ENCODE results near the gene SCPEP1. TPM values are rescaled to one million over a fixed set of nuclear protein-coding genes. Genes with fewer than 3 reads are reported as not detected.

The SCPEP1 gene
- total RNA-seq, 4 donors from 2014 or later = 48.7 to 150 (median 64.7) TPM

DNA sequence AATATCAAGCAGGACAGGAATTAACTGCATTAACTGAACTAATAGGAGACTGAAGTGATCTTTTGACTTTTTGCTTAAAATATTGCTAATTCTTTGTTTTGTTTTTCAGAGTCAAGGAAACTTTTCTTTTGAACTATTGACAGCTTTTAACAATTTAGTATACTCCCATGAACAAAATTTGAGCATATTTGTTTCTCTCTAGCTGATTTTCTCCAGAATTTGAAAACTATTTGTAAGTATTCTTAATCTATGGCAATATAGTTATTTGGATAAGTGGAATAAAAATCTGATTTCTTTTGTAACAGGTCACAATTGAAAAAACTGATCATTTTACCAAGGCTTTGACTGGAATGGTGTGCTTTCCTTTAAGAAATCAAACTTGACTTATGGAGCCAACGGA lies 7.0 kb upstream of the SCPEP1 start:
- H3K9me3 ChIP-seq = no peaks in the 10 kb centered on the region
- H3K4me3 ChIP-seq = no peak overlapping the region

DNA sequence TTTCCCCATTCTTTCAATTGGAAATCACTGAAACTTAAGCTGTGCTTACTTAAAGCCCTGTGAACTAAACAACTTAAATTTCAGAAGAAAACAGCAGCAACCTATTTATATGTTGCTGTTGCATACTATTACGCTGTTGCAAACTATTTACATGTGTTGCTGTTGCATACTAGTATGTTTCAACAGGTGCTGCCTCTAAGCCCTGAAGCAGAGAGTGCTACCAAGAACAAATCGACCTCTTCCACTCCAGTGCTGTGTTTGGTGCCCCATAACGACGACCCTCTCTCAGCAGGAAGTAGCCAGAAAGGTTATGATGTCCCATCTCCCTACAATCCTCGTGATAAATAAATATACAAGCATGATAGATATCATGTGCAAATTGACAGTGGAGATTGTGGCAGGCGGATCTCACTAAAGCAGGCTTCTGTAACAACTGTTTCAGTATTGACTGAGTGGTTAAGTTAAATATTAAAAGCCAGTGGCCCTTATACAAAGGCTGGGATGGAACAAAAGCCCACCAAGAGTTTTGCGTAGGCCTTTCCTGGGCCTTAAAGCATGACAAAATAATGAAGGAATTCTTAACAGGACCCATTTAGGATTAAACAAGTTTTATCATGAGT lies 5.7 kb upstream of the SCPEP1 start:
- no peak for DNase-seq
- Histone ChIP-seq H3K9me3 (no peaks in the 10 kb centered on the region), H3K27ac (no peak overlapping the region), H3K36me3 (no peaks in the 10 kb centered on the region), H3K4me1 (no peaks in the 10 kb centered on the region), H3K4me3 (no peak overlapping the region), H3K27me3 (no peaks in the 10 kb centered on the region)
- TF ChIP-seq, protein P1, sequence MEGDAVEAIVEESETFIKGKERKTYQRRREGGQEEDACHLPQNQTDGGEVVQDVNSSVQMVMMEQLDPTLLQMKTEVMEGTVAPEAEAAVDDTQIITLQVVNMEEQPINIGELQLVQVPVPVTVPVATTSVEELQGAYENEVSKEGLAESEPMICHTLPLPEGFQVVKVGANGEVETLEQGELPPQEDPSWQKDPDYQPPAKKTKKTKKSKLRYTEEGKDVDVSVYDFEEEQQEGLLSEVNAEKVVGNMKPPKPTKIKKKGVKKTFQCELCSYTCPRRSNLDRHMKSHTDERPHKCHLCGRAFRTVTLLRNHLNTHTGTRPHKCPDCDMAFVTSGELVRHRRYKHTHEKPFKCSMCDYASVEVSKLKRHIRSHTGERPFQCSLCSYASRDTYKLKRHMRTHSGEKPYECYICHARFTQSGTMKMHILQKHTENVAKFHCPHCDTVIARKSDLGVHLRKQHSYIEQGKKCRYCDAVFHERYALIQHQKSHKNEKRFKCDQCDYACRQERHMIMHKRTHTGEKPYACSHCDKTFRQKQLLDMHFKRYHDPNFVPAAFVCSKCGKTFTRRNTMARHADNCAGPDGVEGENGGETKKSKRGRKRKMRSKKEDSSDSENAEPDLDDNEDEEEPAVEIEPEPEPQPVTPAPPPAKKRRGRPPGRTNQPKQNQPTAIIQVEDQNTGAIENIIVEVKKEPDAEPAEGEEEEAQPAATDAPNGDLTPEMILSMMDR (IDR thresholded peaks at IDR 0.05) = no peak
- TF ChIP-seq POLR2A (IDR thresholded peaks at IDR 0.05) = no peak

More for the DNA sequence above, 7.0 kb upstream of the SCPEP1 start:
- no peak for DNase-seq
- TF ChIP-seq, protein P1 (IDR thresholded peaks at IDR 0.05) = no peak
- TF ChIP-seq POLR2A (IDR thresholded peaks at IDR 0.05) = no peak
- Histone ChIP-seq H3K4me1 (no peaks in the 10 kb centered on the region), H3K36me3 (no peaks in the 10 kb centered on the region), H3K27me3 (no peaks in the 10 kb centered on the region), H3K27ac (no peak overlapping the region)

GRCh38 chr17:56973520-56973919 lies 4.4 kb upstream of the SCPEP1 start:
- no peaks in the 10 kb centered on the region for H3K9me3 ChIP-seq
- no peaks in the 10 kb centered on the region for H3K36me3 ChIP-seq
- H3K4me3 ChIP-seq = no peak overlapping the region
- peaks cover 0 to 3% (median 0%) of the 10 kb centered on the region in 4 donors for H3K4me1 ChIP-seq
- no peak for DNase-seq
- H3K27me3 ChIP-seq = no peaks in the 10 kb centered on the region
- no peak overlapping the region for H3K27ac ChIP-seq
- TF ChIP-seq, protein P1 (IDR thresholded peaks at IDR 0.05) = no peak
- no peak for TF ChIP-seq POLR2A (IDR thresholded peaks at IDR 0.05)

- Histone ChIP-seq H3K4me3 (no peak overlapping the region), H3K27ac (no peak overlapping the region), H3K27me3 (no peaks in the 10 kb centered on the region), H3K36me3 (no peaks in the 10 kb centered on the region), H3K4me1 (peaks cover 0 to 8% (median 0%) of the 10 kb centered on the region in 4 donors), H3K9me3 (no peaks in the 10 kb centered on the region)
- TF ChIP-seq, protein P1 (IDR thresholded peaks at IDR 0.05) = no peak
- TF ChIP-seq POLR2A (IDR thresholded peaks at IDR 0.05) = no peak
- DNase-seq = no peak
Measured at GRCh38 chr17:56974055-56974454, 3.9 kb upstream of the SCPEP1 start.

DNA sequence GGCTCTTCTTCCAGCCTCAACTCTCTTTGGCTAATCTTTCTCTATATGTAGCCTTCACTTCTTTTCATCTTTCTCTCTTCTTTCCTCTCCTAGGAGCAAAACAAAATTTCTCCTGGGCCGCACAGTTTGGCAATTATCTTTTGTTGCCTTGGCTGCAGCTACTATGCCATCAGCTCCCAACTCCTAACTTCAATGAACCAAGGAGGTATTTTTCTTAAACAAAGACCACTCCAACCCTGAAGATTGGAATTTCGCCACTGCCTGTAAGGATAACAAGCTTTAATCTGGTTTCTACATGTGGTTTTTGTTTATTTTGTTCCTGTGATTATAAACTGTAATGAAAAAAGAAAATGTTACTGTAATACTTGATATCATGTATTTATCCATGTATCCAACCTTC lies 2.3 kb upstream of the SCPEP1 start:
- no peak overlapping the region for H3K4me3 ChIP-seq
- peaks cover 0 to 12% (median 0%) of the 10 kb centered on the region in 4 donors for H3K4me1 ChIP-seq
- no peak for DNase-seq
- H3K9me3 ChIP-seq = no peaks in the 10 kb centered on the region
- no peaks in the 10 kb centered on the region for H3K36me3 ChIP-seq
- no peaks in the 10 kb centered on the region for H3K27me3 ChIP-seq
- TF ChIP-seq, protein P1 (IDR thresholded peaks at IDR 0.05) = no peak
- no peak for TF ChIP-seq POLR2A (IDR thresholded peaks at IDR 0.05)
- no peak overlapping the region for H3K27ac ChIP-seq
